ENCODE measurements around the gene BTF3L4.
"Not testable (repeated sequence)": the region's sequence is repeated elsewhere in the genome, so short reads cannot be mapped to it uniquely, and the experiment has no call there.

Gene BTF3L4

GRCh38 chr1:52072291-52072690 is 16.2 kb downstream of the BTF3L4 start:
- no peaks in the 10 kb centered on the region for H3K27me3 ChIP-seq (ENCODE audit: low read length)
- H3F3A ChIP-seq (ENCODE audit: insufficient read depth), result peaks cover 2% of the 10 kb centered on the region
- H3K9me2 ChIP-seq (replicated peaks; ENCODE audit: insufficient read depth, low read length), result no peaks in the 10 kb centered on the region
- no peak overlapping the region for H3K4me3 ChIP-seq (ENCODE audit: insufficient read depth, low read length, poor library complexity, severe bottlenecking)
- H4K20me1 ChIP-seq (ENCODE audit: low read depth, low read length), result peaks cover 7% of the 10 kb centered on the region; the same call in 1 of the 2 replicates
- TF ChIP-seq CTCF (IDR thresholded peaks at IDR 0.05; ENCODE audit: insufficient read depth, low read length, poor library complexity, severe bottlenecking), result no peak
- no peak for TF ChIP-seq EZH2phosphoT487 (conservative IDR thresholded peaks at IDR 0.05; ENCODE audit: low read length)
- H3K4me2 ChIP-seq (ENCODE audit: low read depth, low read length, poor library complexity, severe bottlenecking), result no peak overlapping the region
- H2AFZ ChIP-seq (ENCODE audit: low read depth, low read length, severe bottlenecking), result no peak overlapping the region
- no peak overlapping the region for H3K27ac ChIP-seq (ENCODE audit: low read depth, low read length)
- H3K9me3 ChIP-seq (ENCODE audit: insufficient read depth, low read length), result no peaks in the 10 kb centered on the region
- no peak overlapping the region for H3K9ac ChIP-seq (ENCODE audit: low read length)
- H3K79me2 ChIP-seq (ENCODE audit: insufficient read depth, low read length), result peaks cover 56% of the 10 kb centered on the region
- H3K36me3 ChIP-seq (ENCODE audit: low read length), result peaks cover 10% of the 10 kb centered on the region; the same call in 1 of the 2 replicates

- H3K79me2 ChIP-seq (ENCODE audit: insufficient read depth, low read length), result peaks cover 34% of the 10 kb centered on the region
- not testable (repeated sequence) for H3K9me3 ChIP-seq (ENCODE audit: insufficient read depth, low read length); H3K4me3 ChIP-seq (ENCODE audit: insufficient read depth, low read length, poor library complexity, severe bottlenecking); H3K9me2 ChIP-seq (replicated peaks; ENCODE audit: insufficient read depth, low read length); H3K4me2 ChIP-seq (ENCODE audit: low read depth, low read length, poor library complexity, severe bottlenecking); H4K20me1 ChIP-seq (ENCODE audit: low read depth, low read length); H3K27me3 ChIP-seq (ENCODE audit: low read length); H3K9ac ChIP-seq (ENCODE audit: low read length); H3K27ac ChIP-seq (ENCODE audit: low read depth, low read length); H2AFZ ChIP-seq (ENCODE audit: low read depth, low read length, severe bottlenecking); H3F3A ChIP-seq (ENCODE audit: insufficient read depth); H3K36me3 ChIP-seq (ENCODE audit: low read length)
Measured at GRCh38 chr1:52077277-52077676, 21.2 kb downstream of the BTF3L4 start.

- Histone ChIP-seq H3K27me3 (ENCODE audit: low read length) (no peaks in the 10 kb centered on the region), H3K27ac (ENCODE audit: low read depth, low read length) (no peak overlapping the region), H3K9me2 (replicated peaks; ENCODE audit: insufficient read depth, low read length) (no peaks in the 10 kb centered on the region), H3K4me2 (ENCODE audit: low read depth, low read length, poor library complexity, severe bottlenecking) (no peak overlapping the region), H3F3A (ENCODE audit: insufficient read depth) (peaks cover 4% of the 10 kb centered on the region; the same call in 1 of the 2 replicates), H2AFZ (ENCODE audit: low read depth, low read length, severe bottlenecking) (no peak overlapping the region), H3K9ac (ENCODE audit: low read length) (no peak overlapping the region), H3K4me3 (ENCODE audit: insufficient read depth, low read length, poor library complexity, severe bottlenecking) (no peak overlapping the region), H4K20me1 (ENCODE audit: low read depth, low read length) (peaks cover 3% of the 10 kb centered on the region; the same call in 1 of the 2 replicates), H3K9me3 (ENCODE audit: insufficient read depth, low read length) (no peaks in the 10 kb centered on the region), H3K36me3 (ENCODE audit: low read length) (peaks cover 7% of the 10 kb centered on the region; the same call in 1 of the 2 replicates), H3K79me2 (ENCODE audit: insufficient read depth, low read length) (peaks cover 36% of the 10 kb centered on the region)
- TF ChIP-seq CTCF (IDR thresholded peaks at IDR 0.05; ENCODE audit: insufficient read depth, low read length, poor library complexity, severe bottlenecking), result no peak
- TF ChIP-seq EZH2phosphoT487 (conservative IDR thresholded peaks at IDR 0.05; ENCODE audit: low read length), result no peak
Measured at GRCh38 chr1:52080014-52080415, 23.9 kb downstream of the BTF3L4 start.

- H3K27me3 ChIP-seq (ENCODE audit: low read length); H3K9ac ChIP-seq (ENCODE audit: low read length); H3K9me3 ChIP-seq (ENCODE audit: insufficient read depth, low read length); H3K9me2 ChIP-seq (replicated peaks; ENCODE audit: insufficient read depth, low read length); H3K4me3 ChIP-seq (ENCODE audit: insufficient read depth, low read length, poor library complexity, severe bottlenecking); H3K4me2 ChIP-seq (ENCODE audit: low read depth, low read length, poor library complexity, severe bottlenecking); H3F3A ChIP-seq (ENCODE audit: insufficient read depth); H2AFZ ChIP-seq (ENCODE audit: low read depth, low read length, severe bottlenecking); H3K27ac ChIP-seq (ENCODE audit: low read depth, low read length); H4K20me1 ChIP-seq (ENCODE audit: low read depth, low read length); H3K79me2 ChIP-seq (ENCODE audit: insufficient read depth, low read length): not testable (repeated sequence)
- H3K36me3 ChIP-seq (ENCODE audit: low read length), result peaks cover 18% of the 10 kb centered on the region; the same call in 1 of the 2 replicates
Measured at GRCh38 chr1:52087892-52088291, 31.8 kb downstream of the BTF3L4 start.

GRCh38 chr1:52094300-52094699 is 38.2 kb downstream of the BTF3L4 start:
- H4K20me1 ChIP-seq (ENCODE audit: low read depth, low read length); H3K36me3 ChIP-seq (ENCODE audit: low read length): not testable (repeated sequence)

More at GRCh38 chr1:52094300-52094699, 38.2 kb downstream of the BTF3L4 start:
- H2AFZ ChIP-seq (ENCODE audit: low read depth, low read length, severe bottlenecking); H3K9me2 ChIP-seq (replicated peaks; ENCODE audit: insufficient read depth, low read length); H3K4me2 ChIP-seq (ENCODE audit: low read depth, low read length, poor library complexity, severe bottlenecking); H3K79me2 ChIP-seq (ENCODE audit: insufficient read depth, low read length); H3F3A ChIP-seq (ENCODE audit: insufficient read depth); H3K27ac ChIP-seq (ENCODE audit: low read depth, low read length); H3K9ac ChIP-seq (ENCODE audit: low read length); H3K9me3 ChIP-seq (ENCODE audit: insufficient read depth, low read length); H3K27me3 ChIP-seq (ENCODE audit: low read length); H3K4me3 ChIP-seq (ENCODE audit: insufficient read depth, low read length, poor library complexity, severe bottlenecking): not testable (repeated sequence)
